K562 treated with DMSO at 1 percent for 12 hours (cell line): ENCODE measurements around the gene LIAS. TPM values are rescaled to one million over a fixed set of nuclear protein-coding genes. Genes with fewer than 3 reads are reported as not detected.

Source experiments
- total RNA-seq: library from RNA; unstranded; fragments of 300-600 nt; gene quantifications from 2 replicates; pipeline ENCODE4 v1.2.3, GENCODE V29; 2022; ENCODE audit not compliant: insufficient read depth

Gene LIAS
- 13.4 and 17.3 TPM in 2 replicates for total RNA-seq

DNA sequence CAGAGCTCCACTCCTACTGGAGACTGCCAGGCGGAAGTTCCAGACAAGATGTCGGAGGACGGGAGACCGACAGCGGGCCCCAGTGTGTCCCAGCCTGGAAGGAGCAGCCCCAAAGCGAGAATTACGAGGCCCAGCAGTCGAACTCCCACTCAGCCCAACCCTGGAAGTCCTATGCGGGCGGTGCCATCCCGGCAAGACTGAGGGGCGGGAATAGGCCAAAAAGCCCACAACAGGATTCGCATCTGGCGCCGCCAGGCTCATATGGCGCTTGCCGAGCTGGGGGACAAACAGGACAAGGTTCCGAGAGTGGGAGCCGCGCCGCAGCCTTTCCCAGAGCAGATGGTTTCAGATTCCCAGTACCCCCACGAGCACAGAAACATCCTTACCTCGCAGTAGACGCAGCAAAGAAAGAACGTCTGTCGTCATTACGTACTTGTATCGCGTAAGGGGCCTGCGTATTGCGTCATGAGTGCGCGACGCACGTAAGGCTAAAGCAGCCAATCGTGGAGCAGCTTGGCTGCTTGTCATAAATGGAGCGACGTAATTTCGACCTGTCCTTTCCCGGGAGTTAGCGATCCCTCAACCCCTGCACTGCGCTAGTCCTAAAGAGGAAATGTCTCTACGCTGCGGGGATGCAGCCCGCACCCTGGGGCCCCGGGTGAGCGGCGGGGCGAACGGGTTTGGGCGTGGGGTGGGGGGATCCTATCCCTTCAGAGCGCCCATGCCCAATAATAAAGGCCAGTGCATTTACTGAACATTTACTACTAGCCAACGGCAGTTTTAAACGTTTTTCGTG is at the start of gene LIAS, which contains the start of gene RPL9:
LIAS (plus strand) TSS at position 552 of the 796 bp plus-strand sequence; CDS start at position 614, 62 bp downstream.
RPL9 (minus strand) TSS at position 418 of the 796 bp plus-strand sequence. CDS start 483 bp downstream, outside the sequence.

DNA sequence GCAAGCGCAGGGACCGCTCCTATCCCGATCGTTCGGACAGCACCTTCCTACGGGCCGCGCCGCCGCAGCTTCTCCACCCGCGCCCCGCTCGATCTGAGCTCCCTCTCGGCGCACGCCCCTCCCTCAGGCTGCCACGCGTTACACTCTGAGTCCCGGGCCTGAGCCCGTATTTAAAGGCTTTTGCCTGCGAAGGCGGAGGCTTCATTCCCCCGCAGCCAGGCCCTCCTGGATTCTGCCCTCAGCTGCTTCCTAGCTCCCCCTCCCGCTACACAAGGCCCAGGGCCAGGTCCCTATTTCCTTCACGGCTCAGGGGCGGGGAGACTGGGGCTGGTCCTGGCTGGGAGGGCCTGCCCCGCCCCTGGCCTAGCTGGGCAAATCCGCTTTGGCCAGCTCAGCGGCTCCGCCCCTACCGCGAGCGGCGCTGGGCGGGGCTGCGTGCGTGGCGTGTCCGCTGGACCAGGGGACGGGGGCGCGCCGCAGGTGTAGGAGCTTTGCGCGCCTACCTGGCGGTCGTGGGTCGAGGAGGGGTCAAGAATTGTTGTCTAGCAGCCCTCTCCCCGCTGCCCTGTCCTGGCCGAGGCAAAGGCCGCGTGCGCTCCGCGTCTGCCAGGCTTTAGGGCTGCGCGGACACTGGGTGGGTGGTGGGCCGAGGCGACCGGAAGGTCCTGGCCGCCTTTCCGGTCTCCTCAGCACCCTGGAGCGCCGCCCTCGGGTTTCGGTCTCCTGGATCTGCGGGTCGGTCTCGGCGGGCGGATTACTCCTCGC is 68.6 kb downstream of the LIAS start, which contains the start of gene UGDH:
UGDH (minus strand) TSS at position 144 of the 765 bp plus-strand sequence. CDS start 5,927 bp downstream, outside the sequence.

Other genes with a start within 250 kb of the LIAS start
- 23.0 and 47.7 TPM in 2 replicates for gene RFC1, start 92.7 kb upstream of the LIAS start, total RNA-seq
- gene KLB, start 52.1 kb upstream of the LIAS start, total RNA-seq = not detected in 2 replicates
- gene RPL9, start 134 bp upstream of the LIAS start, total RNA-seq = 3,033 and 3,623 TPM in 2 replicates
- 10.3 and 17.4 TPM in 2 replicates for gene UGDH, start 68.4 kb downstream of the LIAS start, total RNA-seq
- 7.6 and 22.5 TPM in 2 replicates for gene SMIM14, start 179.8 kb downstream of the LIAS start, total RNA-seq
- gene UBE2K, start 239.1 kb downstream of the LIAS start, total RNA-seq = 16.9 and 40.7 TPM in 2 replicates